BLaER1 treated with 17β-estradiol and CSF1 and Interleukin-3, amounts not matched to agents 10 nM and 100 nM (cell line): ENCODE measurements around the gene PDE2A.

Experiments used
- H3K27ac ChIP-seq, 11 experiments: shearing (Covaris generic); formaldehyde crosslinking; 2 replicates each; pipeline ENCODE4 v1.8.1; 2022
- H3K27me3 ChIP-seq, 11 experiments: shearing (Covaris generic); formaldehyde crosslinking; 2 replicates each; pipeline ENCODE4 v1.8.1; 2022
- H3K36me3 ChIP-seq, 11 experiments: shearing (Covaris generic); formaldehyde crosslinking; 2 replicates each; pipeline ENCODE4 v1.8.1; 2022
- H3K4me1 ChIP-seq, 10 experiments: shearing (Covaris generic); formaldehyde crosslinking; 2 replicates each; pipeline ENCODE4 v1.8.1; 2022
- H3K4me2 ChIP-seq, 11 experiments: shearing (Covaris generic); formaldehyde crosslinking; 2 replicates each; pipeline ENCODE4 v1.8.1; 2022
- H3K4me3 ChIP-seq, 10 experiments: shearing (Covaris generic); formaldehyde crosslinking; 2 replicates each; pipeline ENCODE4 v1.8.1; 2022
- H3K9ac ChIP-seq, 11 experiments: shearing (Covaris generic); formaldehyde crosslinking; 2 replicates each; pipeline ENCODE4 v1.8.1; 2022
- H3K9me3 ChIP-seq, 11 experiments: shearing (Covaris generic); formaldehyde crosslinking; replicated peaks in 1 of 11; 2 replicates each; pipeline ENCODE4 v1.8.1; 2022
- H4K20me1 ChIP-seq, 11 experiments: shearing (Covaris generic); formaldehyde crosslinking; 2 replicates each; pipeline ENCODE4 v1.8.1; 2022
- Cebpa-rat ChIP-seq, 11 experiments: shearing (Covaris generic); IDR thresholded peaks; 2 replicates each; pipeline ENCODE4 v1.8.1; 2022

PDE2A gene

DNA sequence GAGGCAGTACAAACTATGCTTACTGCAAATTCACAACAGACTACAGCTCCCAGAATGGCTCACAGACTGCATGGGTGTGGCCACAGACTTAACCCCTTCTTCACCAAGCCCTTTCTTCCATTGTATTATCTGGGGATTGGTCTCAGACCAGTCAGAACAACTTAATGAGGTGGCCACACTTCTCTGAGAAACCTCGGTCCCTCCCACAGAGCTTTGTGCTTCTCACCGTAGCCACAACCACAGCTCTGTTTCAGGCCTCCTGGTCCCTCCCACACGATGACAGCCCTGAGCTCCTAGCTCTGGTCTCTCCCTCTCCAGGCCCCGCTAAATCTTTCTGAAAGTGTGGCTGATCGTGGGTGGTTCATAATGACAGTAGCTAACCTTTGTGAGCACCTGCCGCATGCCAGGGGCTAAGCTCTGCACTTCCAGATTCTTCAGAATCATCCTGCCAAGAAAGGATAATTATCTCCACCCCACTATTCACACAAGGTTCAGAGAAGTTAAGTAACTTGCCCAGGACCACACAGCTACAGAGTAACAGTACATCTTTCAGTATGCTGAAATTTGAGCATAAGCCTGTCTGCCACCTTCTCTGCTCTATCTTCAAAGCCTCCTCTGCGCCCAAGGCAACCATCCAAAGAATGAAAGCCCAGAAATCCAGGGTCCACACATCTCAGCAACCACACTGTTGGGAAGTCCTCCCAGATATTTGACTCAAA lies 5.4 kb downstream of the PDE2A start:
- Histone ChIP-seq H3K36me3 (no peaks in the 10 kb centered on the region; a peak in 1 of 22 replicates), H3K27ac (no peak overlapping the region), H3K27me3 (peaks cover 0 to 4% (median under 1%) of the 10 kb centered on the region in 11 experiments; a peak in 9 of 22 replicates), H3K9me3 (peaks cover 6 to 11% (median 9%) of the 10 kb centered on the region in 11 experiments; a peak in 21 of 22 replicates), H3K4me1 (peaks cover 31 to 53% (median 40%) of the 10 kb centered on the region in 10 experiments), H3K4me3 (no peak overlapping the region), H3K9ac (no peak overlapping the region), H4K20me1 (peaks cover 0 to 34% (median under 1%) of the 10 kb centered on the region in 11 experiments; a peak in 9 of 22 replicates), H3K4me2 (peak overlapping the region in 8 of 11 experiments; percentile 8 to 40 (median 24); a peak in 13 of 22 replicates)
- TF ChIP-seq Cebpa-rat (IDR thresholded peaks at IDR 0.05), result no peak

DNA sequence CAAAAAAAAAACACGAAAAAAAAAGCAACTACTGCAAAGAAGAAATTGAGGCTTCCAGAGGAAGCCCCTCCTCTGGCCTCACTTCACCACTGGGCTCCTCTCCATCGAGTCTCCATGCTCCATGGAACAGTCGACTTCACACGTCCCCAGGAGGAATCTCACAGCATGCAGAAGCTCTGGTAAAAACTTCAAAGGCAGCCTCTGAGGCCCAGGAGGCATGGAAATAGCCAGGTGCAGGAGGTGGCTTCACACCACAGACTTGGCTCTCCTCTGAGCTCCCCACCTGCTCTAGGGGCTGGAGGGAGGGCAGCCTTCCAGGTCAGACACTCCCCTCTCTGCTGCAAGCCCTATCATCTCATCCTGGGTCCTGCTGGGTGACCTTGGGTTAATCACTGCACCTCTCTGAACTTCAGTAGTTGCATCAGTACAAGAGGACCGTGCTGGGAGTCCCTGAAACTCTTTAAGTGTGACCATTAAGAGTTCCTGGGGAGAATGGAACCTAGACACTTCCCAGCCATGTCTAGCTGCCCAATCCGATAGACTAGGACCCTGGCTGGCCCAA lies 8.2 kb downstream of the PDE2A start:
- H3K27me3 ChIP-seq, result no peaks in the 10 kb centered on the region
- H4K20me1 ChIP-seq, result peaks cover 0 to 12% (median 0%) of the 10 kb centered on the region in 11 experiments; a peak in 4 of 22 replicates
- peak overlapping the region in 3 of 11 experiments; percentile 9 to 36 (median 20); a peak in 3 of 22 replicates for H3K4me2 ChIP-seq
- H3K9me3 ChIP-seq, result peaks cover 6 to 11% (median 9%) of the 10 kb centered on the region in 11 experiments; a peak in 21 of 22 replicates
- H3K9ac ChIP-seq, result no peak overlapping the region; a peak in 1 of 22 replicates
- no peaks in the 10 kb centered on the region; a peak in 1 of 22 replicates for H3K36me3 ChIP-seq
- H3K4me3 ChIP-seq, result no peak overlapping the region
- TF ChIP-seq Cebpa-rat (IDR thresholded peaks at IDR 0.05), result no peak
- H3K27ac ChIP-seq, result no peak overlapping the region
- H3K4me1 ChIP-seq, result peaks cover 9 to 48% (median 22%) of the 10 kb centered on the region in 10 experiments; a peak in 17 of 20 replicates

DNA sequence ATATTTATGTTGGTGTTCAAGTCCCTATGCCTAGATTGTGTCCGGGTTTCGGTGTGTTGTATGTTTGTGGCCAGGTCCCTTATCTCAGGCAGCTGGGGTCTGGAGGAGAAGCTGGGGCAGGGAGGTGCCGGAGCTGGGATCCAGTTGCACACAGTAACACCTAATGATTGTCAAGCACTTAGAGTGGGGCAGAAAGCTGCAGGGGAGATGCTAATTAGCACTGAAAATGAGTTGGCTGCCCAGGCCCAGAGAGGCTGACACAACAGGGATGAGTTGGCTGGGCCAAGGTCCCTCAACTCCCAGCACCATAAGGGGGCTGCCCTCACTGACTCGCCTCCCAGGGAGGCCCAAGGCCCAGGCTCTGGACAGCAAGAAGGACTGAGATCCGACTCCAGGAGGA lies 12.2 kb downstream of the PDE2A start:
- TF ChIP-seq Cebpa-rat (IDR thresholded peaks at IDR 0.05), result no peak
- H3K4me3 ChIP-seq, result no peak overlapping the region
- H3K9ac ChIP-seq, result no peak overlapping the region
- no peaks in the 10 kb centered on the region; a peak in 1 of 22 replicates for H4K20me1 ChIP-seq
- no peaks in the 10 kb centered on the region for H3K36me3 ChIP-seq
- no peaks in the 10 kb centered on the region for H3K27me3 ChIP-seq
- H3K4me2 ChIP-seq, result peak overlapping the region in 7 of 11 experiments; percentile 1 to 55 (median 41); a peak in 10 of 22 replicates
- H3K4me1 ChIP-seq, result peaks cover 0 to 34% (median 16%) of the 10 kb centered on the region in 10 experiments; a peak in 15 of 20 replicates
- no peak overlapping the region for H3K27ac ChIP-seq
- peaks cover 0 to 3% (median under 1%) of the 10 kb centered on the region in 11 experiments; a peak in 10 of 22 replicates for H3K9me3 ChIP-seq

DNA sequence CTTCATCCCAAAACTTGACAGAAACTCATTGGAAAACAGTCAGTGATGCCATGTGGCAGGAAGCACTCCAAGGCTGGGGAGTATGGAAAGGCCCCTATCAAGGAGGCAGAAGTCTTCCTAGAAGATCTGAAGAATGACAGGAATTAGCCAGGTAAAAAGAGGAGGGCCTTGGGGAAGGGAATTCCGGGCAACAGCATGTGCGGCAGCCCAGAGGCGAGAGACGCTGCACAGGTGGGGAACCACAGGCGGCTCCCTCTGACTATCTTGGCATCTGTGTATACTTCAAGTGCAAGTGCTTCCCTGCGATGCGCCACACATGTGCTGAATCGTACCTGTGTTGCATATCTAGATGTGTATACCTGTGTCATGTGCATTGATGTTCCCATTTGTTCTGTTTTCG lies 12.7 kb downstream of the PDE2A start:
- TF ChIP-seq Cebpa-rat (IDR thresholded peaks at IDR 0.05), result no peak
- H4K20me1 ChIP-seq, result no peaks in the 10 kb centered on the region; a peak in 1 of 22 replicates
- no peak overlapping the region for H3K4me2 ChIP-seq
- no peaks in the 10 kb centered on the region for H3K9me3 ChIP-seq
- no peaks in the 10 kb centered on the region for H3K36me3 ChIP-seq
- no peak overlapping the region for H3K4me3 ChIP-seq
- H3K27ac ChIP-seq, result no peak overlapping the region
- H3K4me1 ChIP-seq, result peaks cover 0 to 36% (median 19%) of the 10 kb centered on the region in 10 experiments; a peak in 15 of 20 replicates
- H3K27me3 ChIP-seq, result no peaks in the 10 kb centered on the region
- H3K9ac ChIP-seq, result no peak overlapping the region

DNA sequence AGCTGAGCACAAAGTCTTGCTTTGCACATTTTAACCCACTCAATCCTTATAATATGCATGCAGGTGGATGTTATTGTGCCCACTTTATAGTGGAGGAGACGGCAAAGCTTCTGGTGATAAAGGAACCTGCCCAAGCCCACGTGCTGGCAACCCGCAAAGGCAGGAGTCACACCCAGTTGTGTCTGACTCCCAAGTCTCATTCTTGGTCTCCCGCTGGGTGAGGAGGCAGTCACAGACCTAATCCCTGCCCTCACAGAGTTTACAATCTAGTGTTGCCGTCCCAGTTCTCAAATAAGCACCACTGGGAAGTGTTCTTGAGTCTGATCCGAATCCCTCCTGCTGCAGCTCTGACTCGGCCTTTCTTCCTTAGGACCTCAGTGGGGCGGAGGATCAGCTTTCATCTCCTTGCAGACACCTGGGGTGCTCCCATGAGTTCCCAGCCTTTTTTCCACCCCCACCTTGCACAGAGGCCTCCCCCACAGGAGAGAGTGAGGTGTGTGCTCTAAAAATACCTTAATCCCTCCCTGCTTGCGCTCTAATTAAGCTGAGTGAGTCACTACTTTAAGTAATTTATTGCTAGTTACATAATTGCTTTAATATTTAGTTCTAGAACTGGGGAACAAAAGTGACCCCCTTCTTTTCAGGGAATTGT lies 15.1 kb downstream of the PDE2A start:
- no peak for TF ChIP-seq Cebpa-rat (IDR thresholded peaks at IDR 0.05)
- Histone ChIP-seq H4K20me1 (peaks cover 0 to 7% (median 0%) of the 10 kb centered on the region in 11 experiments; a peak in 2 of 22 replicates), H3K9ac (no peak overlapping the region), H3K9me3 (no peaks in the 10 kb centered on the region), H3K4me2 (no peak overlapping the region), H3K4me3 (no peak overlapping the region), H3K4me1 (peaks cover 3 to 34% (median 20%) of the 10 kb centered on the region in 10 experiments; a peak in 18 of 20 replicates), H3K27me3 (no peaks in the 10 kb centered on the region), H3K36me3 (no peaks in the 10 kb centered on the region), H3K27ac (no peak overlapping the region)

DNA sequence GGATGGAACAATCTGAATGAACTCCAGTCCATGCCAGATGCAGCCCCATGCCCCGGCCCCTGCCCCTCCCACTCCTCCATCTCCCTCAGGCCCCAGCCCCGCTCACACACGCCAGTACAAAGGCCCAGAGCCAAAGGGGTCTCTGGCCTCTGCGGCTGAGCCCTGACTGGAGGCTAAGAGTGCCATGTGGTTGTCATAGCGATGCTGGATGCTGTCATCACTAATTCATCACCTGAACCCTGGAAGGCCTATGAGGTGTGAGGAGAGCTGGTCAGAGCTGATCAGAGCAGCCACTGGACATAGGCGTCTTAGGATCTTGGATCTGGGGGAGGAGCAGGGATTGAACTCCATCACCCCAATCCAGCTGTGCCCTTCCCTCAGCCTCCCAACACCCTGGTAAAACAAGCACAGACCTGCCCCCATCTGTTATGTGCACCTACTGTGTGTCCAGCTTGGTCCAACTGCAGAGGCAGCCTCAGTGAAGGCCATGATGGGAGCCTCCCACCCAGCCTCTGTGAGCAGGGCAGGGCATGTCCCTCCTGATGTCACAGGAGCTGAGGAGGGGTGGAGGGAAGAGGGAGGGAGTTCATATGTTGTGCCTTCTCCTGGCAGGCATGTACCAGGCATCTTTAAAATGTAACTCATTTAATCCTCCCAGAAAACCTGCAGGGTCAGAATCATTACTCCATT lies 16.7 kb downstream of the PDE2A start:
- H3K4me3 ChIP-seq, result no peak overlapping the region
- no peaks in the 10 kb centered on the region for H3K27me3 ChIP-seq
- TF ChIP-seq Cebpa-rat (IDR thresholded peaks at IDR 0.05), result no peak
- H3K9ac ChIP-seq, result no peak overlapping the region
- no peak overlapping the region for H3K27ac ChIP-seq
- H3K36me3 ChIP-seq, result no peaks in the 10 kb centered on the region
- peaks cover 11 to 38% (median 25%) of the 10 kb centered on the region in 10 experiments for H3K4me1 ChIP-seq
- peaks cover 0 to 7% (median 0%) of the 10 kb centered on the region in 11 experiments; a peak in 3 of 22 replicates for H4K20me1 ChIP-seq
- peak overlapping the region in 5 of 11 experiments; percentile 12 to 29 (median 15); a peak in 5 of 22 replicates for H3K4me2 ChIP-seq
- H3K9me3 ChIP-seq, result no peaks in the 10 kb centered on the region

DNA sequence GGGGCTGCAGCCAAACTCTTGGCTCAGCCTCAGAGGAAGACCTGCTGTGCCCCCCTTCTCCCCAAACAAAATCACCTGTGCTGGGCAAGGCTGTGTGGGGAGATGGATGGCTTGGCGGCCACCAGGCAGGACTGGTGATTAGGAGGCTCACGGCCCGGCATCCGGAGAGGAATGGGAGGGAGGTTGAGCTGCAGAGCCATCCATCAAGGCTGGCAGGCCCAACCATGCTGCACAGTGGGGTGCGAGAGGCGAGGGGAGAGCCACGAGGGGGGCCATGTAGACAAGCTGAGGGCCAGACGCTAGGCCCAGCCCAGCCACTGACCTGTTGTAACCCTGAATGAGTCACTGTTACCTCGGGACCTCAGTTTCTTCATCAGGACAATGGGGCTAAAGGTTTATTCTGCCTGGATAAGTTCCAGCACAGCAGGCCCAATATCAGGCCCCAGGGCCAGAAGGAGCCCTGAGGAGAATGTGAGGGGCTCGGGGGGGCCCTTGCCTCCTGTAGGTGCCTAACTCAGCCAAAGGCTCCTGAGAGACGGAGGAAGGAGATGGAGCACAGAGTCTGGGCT lies 18.2 kb downstream of the PDE2A start:
- Histone ChIP-seq H3K4me3 (no peak overlapping the region), H4K20me1 (peaks cover 0 to 7% (median 0%) of the 10 kb centered on the region in 11 experiments; a peak in 2 of 22 replicates), H3K9me3 (no peaks in the 10 kb centered on the region), H3K4me1 (peaks cover 11 to 32% (median 20%) of the 10 kb centered on the region in 10 experiments), H3K4me2 (no peak overlapping the region), H3K27me3 (no peaks in the 10 kb centered on the region), H3K36me3 (no peaks in the 10 kb centered on the region), H3K27ac (no peak overlapping the region), H3K9ac (no peak overlapping the region)
- TF ChIP-seq Cebpa-rat (IDR thresholded peaks at IDR 0.05), result no peak

DNA sequence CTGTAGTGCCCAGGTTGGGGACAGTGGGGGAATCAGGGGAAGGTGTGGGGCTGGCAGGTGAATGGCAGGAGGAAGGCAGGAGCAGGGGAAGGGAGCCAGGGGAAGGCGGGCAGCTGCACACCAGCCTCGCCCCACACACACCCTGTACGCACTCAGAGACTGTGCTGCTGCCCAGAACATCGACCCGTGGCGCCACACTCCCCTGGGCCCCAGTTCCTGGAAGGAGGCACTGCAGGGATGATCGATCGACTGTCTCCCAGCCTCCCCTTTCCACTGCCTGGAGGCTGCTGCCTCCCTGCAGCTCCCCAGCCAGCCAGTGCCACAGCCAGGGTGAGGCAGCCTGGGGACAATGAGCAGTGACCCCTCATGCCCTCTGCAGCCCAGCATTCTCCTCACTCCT lies 19.2 kb downstream of the PDE2A start:
- peaks cover 0 to 7% (median 0%) of the 10 kb centered on the region in 11 experiments; a peak in 2 of 22 replicates for H4K20me1 ChIP-seq
- H3K4me2 ChIP-seq, result no peak overlapping the region
- H3K9me3 ChIP-seq, result no peaks in the 10 kb centered on the region
- no peak overlapping the region for H3K27ac ChIP-seq
- TF ChIP-seq Cebpa-rat (IDR thresholded peaks at IDR 0.05), result no peak
- H3K4me3 ChIP-seq, result no peak overlapping the region
- H3K4me1 ChIP-seq, result peaks cover 11 to 32% (median 20%) of the 10 kb centered on the region in 10 experiments
- H3K36me3 ChIP-seq, result no peaks in the 10 kb centered on the region
- no peak overlapping the region for H3K9ac ChIP-seq
- no peaks in the 10 kb centered on the region for H3K27me3 ChIP-seq
